Activated naive CD8-positive, alpha-beta T cell treated with anti-CD3 and anti-CD28 coated beads for 36 hours (primary cell): ENCODE results near the gene GAD1. TPM values are rescaled to one million over a fixed set of nuclear protein-coding genes. Genes with fewer than 3 reads are reported as not detected.

Experiments
- DNase-seq: peaks from one replicate; pipeline ENCODE4 v3.0.0; 2021
- H3K27ac Mint-ChIP-seq: one replicate; pipeline ENCODE4 v1.8.0; 2022; ENCODE audit warnings: mild to moderate bottlenecking, moderate library complexity, mixed read lengths
- H3K27me3 Mint-ChIP-seq: one replicate; pipeline ENCODE4 v1.8.0; 2022; ENCODE audit warnings: mild to moderate bottlenecking, mixed read lengths
- H3K36me3 Mint-ChIP-seq: one replicate; pipeline ENCODE4 v1.8.0; 2021; ENCODE audit warnings: mild to moderate bottlenecking, mixed read lengths
- H3K4me1 Mint-ChIP-seq: one replicate; pipeline ENCODE4 v1.8.0; 2021; ENCODE audit warnings: mixed read lengths
- H3K4me3 Mint-ChIP-seq: one replicate; pipeline ENCODE4 v1.8.0; 2022; ENCODE audit warnings: mild to moderate bottlenecking, moderate library complexity, mixed read lengths
- H3K9me3 Mint-ChIP-seq: one replicate; pipeline ENCODE4 v1.8.0; 2022; ENCODE audit warnings: mixed read lengths
- total RNA-seq, 2 experiments: library from RNA; stranded (reverse); gene quantifications; one replicate each; pipeline ENCODE4 v1.2.3, GENCODE V29; 2021

Gene GAD1
- total RNA-seq, 2 experiments from 2014 or later, result 0.74 to 1.0 TPM

DNA sequence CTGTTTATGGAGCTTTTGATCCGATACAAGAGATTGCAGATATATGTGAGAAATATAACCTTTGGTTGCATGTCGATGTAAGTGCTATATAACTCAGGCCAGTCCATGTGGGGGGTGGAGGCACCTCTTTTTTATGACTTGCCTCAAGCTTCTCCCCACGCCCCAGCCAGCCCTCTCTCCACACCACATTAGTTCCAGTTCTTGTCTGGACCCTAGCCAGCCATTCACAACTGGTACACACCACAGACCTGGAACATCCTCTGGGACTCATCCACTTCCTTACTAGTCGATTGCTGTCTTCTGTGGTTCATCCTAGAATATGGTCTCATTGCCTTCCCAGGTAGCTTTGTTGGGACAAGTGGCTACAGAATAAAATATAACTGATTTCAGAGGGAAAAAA lies 31.0 kb downstream of the GAD1 start:
- Mint-ChIP-seq H3K36me3 (no peaks in the 10 kb centered on the region), H3K4me3 (no peak overlapping the region), H3K4me1 (peaks cover 16% of the 10 kb centered on the region), H3K9me3 (no peaks in the 10 kb centered on the region), H3K27me3 (peaks cover 4% of the 10 kb centered on the region), H3K27ac (no peak overlapping the region)
- DNase-seq, result no peak

DNA sequence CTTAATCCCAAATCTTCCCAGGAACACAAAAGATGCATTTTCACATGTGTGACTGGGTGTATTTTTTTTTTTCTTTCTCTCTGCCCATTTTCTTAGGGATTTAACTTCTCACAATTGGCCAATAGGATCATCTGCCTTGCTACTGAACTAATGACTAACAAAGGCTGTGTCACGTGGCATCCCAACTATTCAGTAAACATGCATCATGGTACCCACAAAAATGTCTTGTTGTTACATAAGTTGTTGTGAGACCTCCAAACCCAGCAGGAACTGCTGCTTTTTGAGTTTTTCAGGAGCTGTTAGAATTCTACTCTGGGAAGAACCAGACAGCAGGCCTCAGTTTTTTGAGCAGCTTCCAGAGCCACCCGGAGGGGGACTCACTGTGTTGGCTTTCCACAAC lies 31.9 kb downstream of the GAD1 start:
- H3K27me3 Mint-ChIP-seq, result peaks cover 4% of the 10 kb centered on the region
- peaks cover 8% of the 10 kb centered on the region for H3K4me1 Mint-ChIP-seq
- H3K4me3 Mint-ChIP-seq, result no peak overlapping the region
- H3K27ac Mint-ChIP-seq, result no peak overlapping the region
- H3K36me3 Mint-ChIP-seq, result no peaks in the 10 kb centered on the region
- H3K9me3 Mint-ChIP-seq, result no peaks in the 10 kb centered on the region
- DNase-seq, result no peak

DNA sequence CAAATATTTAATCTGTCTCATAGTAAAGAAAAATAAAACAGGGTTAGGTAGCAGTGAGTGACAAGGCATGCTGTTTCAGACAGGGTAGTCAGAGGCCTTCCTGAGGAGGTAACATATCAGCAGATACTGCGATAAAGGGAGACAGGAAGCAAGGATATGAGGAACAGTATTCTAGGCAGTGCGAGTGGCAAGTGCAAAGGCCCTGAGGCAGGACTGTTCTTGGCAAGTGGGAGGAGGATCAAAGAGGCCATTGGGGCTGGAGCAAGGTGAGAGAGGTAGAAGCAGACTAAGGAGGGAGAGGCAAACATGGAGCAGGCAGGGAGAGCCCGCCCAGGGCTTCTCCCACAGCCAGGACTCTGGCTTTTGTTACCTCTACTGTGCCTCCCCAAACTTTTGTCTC lies 33.6 kb downstream of the GAD1 start:
- Mint-ChIP-seq H3K9me3 (no peaks in the 10 kb centered on the region), H3K27ac (no peak overlapping the region), H3K4me3 (no peak overlapping the region), H3K27me3 (peaks cover 4% of the 10 kb centered on the region), H3K4me1 (no peaks in the 10 kb centered on the region), H3K36me3 (no peaks in the 10 kb centered on the region)
- no peak for DNase-seq

DNA sequence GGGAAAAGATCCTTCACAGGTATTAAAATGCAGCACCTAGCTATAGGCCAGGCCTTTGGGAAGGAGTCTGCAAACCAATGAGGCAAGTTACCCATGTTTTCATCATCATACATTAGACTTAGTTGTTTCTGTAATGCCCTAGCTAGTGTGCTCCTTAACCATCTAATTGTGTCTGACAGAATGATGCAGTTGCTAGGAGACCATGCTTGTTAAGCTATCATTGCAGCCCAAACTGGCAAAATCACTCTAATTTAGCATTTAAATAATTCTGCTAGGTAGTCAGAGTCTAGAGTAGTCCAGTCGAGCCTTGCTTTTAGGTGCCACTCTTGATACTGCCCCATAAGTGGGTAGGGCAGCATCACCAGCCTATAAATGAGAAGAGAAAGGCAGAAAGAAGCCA lies 34.9 kb downstream of the GAD1 start:
- Mint-ChIP-seq H3K27me3 (no peaks in the 10 kb centered on the region), H3K36me3 (no peaks in the 10 kb centered on the region), H3K4me1 (no peaks in the 10 kb centered on the region), H3K27ac (no peak overlapping the region), H3K4me3 (no peak overlapping the region), H3K9me3 (no peaks in the 10 kb centered on the region)
- DNase-seq, result no peak

DNA sequence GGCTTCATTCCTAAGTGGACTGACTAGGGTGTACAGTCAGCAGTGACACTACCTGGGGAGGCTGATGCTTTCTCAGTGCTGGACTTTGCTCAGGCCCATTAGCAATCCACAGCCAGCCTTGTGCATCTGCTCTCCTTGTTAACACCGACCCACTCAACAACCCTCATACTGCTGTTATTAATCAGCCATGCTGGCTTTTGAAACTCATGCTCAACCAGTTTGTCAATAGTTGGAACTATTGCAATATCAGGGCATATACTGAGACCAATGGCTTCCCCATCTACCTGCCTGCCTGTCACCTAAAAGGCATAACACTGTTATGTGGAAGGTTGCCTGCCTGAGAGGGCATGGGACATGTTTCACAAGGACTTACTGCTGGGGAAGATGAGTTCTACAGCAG lies 39.4 kb downstream of the GAD1 start:
- no peaks in the 10 kb centered on the region for H3K4me1 Mint-ChIP-seq

DNA sequence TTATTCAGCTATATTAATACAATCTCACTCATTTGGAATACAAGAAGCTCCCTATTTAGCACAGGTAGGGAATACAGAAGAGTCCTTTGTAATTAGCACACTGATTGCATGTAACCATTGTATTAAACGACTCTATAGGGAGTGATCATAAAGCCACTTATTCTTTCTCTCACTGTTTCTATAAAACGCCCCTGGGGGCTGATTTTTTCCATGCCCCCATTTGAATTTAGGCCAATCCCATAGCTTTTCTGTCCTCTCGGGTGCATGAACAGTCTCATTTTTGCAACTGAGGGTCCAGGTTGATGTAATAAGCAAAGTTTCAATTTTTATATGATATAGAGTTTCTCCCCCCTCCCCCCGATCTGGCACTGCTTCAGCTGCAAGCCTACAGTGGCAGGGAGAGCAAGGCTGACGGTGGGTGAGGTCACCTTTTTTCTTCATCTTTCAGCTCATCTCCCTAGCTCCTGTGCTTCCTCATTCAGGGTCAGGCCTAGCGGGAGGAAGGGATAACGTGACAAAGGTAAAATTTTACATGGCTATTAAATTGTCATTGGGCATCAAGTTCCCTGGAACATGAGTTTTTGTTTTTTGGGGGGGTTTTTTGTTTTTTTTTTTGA lies 45.7 kb downstream of the GAD1 start:
- Mint-ChIP-seq H3K4me1 (no peaks in the 10 kb centered on the region), H3K4me3 (no peak overlapping the region), H3K27ac (no peak overlapping the region), H3K27me3 (no peaks in the 10 kb centered on the region), H3K9me3 (no peaks in the 10 kb centered on the region), H3K36me3 (no peaks in the 10 kb centered on the region)
- DNase-seq, result no peak

More for the DNA sequence above, 39.4 kb downstream of the GAD1 start:
- Mint-ChIP-seq H3K9me3 (no peaks in the 10 kb centered on the region), H3K27me3 (no peaks in the 10 kb centered on the region), H3K36me3 (no peaks in the 10 kb centered on the region), H3K4me3 (no peak overlapping the region), H3K27ac (no peak overlapping the region)
- DNase-seq, result no peak

DNA sequence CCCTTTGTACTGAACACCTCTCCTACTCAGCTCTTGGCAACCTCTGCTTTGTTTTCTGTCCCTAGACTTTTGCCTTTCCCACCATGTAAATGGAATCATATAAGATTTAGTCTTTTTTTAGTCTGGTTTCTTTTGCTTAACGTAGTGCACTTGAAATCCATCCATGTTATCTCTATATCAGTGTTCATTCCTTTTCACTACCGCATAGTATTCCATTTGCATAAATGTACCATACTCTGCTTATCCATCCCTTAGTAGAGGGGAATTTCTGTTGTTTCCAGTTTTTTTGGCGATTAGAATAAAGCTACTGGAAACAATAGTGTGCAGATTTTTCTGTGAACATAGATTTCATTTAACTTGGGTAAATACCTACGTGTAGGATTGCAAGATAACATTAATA lies 46.4 kb downstream of the GAD1 start:
- H3K27ac Mint-ChIP-seq, result no peak overlapping the region
- no peaks in the 10 kb centered on the region for H3K4me1 Mint-ChIP-seq
- DNase-seq, result no peak
- no peak overlapping the region for H3K4me3 Mint-ChIP-seq
- peaks cover under 1% of the 10 kb centered on the region for H3K27me3 Mint-ChIP-seq
- no peaks in the 10 kb centered on the region for H3K9me3 Mint-ChIP-seq
- H3K36me3 Mint-ChIP-seq, result no peaks in the 10 kb centered on the region

DNA sequence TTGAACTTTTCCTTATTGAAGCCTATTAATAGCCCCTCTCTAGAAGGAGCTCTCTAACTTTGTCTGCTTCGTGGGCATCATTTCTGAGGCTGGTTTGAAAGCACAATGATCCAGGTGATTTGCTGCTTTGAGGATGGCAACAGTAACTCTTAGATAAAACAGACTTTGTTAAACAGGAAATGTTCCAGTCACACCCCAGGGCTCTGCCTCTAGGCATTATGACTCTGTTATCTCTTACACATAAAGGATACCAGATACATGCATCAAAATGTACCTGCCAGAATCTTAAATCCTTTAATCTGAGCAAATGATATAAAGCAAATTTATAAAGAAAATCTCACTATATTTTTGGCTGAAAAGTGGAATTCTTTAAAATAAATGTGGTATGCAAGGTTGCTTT lies 52.3 kb downstream of the GAD1 start:
- Mint-ChIP-seq H3K4me1 (peaks cover 9% of the 10 kb centered on the region), H3K27ac (no peak overlapping the region), H3K9me3 (no peaks in the 10 kb centered on the region), H3K4me3 (no peak overlapping the region), H3K27me3 (peaks cover 13% of the 10 kb centered on the region), H3K36me3 (no peaks in the 10 kb centered on the region)
- no peak for DNase-seq

DNA sequence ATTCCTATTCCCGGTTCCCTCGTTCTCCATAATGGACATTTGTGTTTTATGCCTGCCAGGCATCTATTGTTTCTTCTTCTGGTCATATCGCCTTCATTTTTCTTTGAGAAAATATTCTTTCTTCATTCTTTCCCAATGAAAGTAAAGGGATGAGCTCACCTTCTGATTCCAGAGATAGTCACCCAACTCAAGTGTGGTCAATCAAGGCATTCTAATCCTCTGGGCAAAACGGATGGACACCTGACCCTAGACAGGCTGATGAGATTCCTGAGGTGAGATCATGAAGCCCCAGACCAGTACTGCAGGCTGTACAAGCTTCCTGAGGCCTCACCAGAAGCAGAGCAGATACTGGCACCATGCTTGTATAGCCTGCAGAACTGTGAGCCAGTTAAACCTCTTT lies 52.8 kb downstream of the GAD1 start:
- H3K4me1 Mint-ChIP-seq, result peaks cover 9% of the 10 kb centered on the region
- no peak overlapping the region for H3K27ac Mint-ChIP-seq
- H3K36me3 Mint-ChIP-seq, result no peaks in the 10 kb centered on the region
- H3K9me3 Mint-ChIP-seq, result no peaks in the 10 kb centered on the region
- DNase-seq, result no peak
- H3K27me3 Mint-ChIP-seq, result peaks cover 13% of the 10 kb centered on the region
- H3K4me3 Mint-ChIP-seq, result no peak overlapping the region

DNA sequence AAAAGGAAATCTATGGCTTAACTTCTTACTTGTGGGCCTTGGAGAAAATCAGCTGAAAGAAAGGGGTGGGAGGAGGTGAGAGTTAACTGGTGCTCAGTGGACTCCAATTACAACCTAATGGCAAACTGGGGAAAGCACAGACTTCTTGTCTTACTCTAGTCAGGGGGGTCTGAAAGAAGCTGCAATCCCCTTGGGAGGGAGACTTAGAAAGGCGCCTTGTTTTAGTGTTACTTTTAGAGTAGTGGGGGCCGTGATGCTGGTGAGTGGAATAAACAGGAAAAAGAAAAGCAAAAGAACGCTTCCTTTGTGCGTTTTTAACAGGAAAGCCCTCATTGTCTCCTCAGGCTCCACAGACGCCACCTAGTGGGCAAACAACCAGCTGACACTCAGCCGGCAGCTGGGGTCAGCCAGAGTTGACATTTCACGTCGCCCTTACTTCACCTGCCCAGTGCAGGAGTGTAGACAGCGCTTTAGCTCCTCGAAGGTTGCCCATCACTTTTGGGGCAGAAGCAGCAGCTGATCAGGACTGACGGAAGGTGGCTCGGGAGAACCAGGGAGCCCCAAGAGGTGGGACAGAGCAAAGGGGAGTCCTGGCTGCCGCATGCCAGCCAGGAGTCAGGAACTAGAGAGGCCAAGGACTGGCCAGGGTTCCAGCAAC lies 56.5 kb downstream of the GAD1 start:
- DNase-seq, result peak; percentile 72
- H3K27ac Mint-ChIP-seq, result peak overlapping the region; percentile 39
- no peaks in the 10 kb centered on the region for H3K9me3 Mint-ChIP-seq
- H3K4me1 Mint-ChIP-seq, result peaks cover 10% of the 10 kb centered on the region
- H3K36me3 Mint-ChIP-seq, result no peaks in the 10 kb centered on the region
- H3K27me3 Mint-ChIP-seq, result peaks cover 11% of the 10 kb centered on the region
- peak overlapping the region; percentile 77 for H3K4me3 Mint-ChIP-seq

DNA sequence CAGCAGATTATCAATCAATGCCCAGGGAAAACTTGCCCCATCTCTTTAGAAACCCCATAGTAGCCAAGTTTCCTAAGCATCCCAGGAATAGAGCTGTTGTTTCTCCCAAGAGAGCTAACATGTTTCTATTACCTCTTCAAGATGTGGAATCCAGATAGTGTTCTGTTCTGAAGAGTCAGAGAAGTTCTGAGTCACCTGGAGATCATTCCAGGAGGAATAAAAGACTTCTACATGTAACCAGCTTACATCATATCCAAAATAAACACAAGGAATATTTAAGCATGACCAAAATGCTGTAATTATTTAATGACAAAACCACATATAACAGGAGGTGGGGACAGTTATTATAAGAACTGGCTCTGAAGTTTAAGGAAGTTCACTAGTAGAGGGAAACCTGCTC lies 61.4 kb downstream of the GAD1 start:
- H3K4me1 Mint-ChIP-seq, result peaks cover 8% of the 10 kb centered on the region
- DNase-seq, result no peak
- H3K9me3 Mint-ChIP-seq, result no peaks in the 10 kb centered on the region
- H3K27me3 Mint-ChIP-seq, result peaks cover 4% of the 10 kb centered on the region
- H3K36me3 Mint-ChIP-seq, result no peaks in the 10 kb centered on the region
- H3K4me3 Mint-ChIP-seq, result no peak overlapping the region
- H3K27ac Mint-ChIP-seq, result no peak overlapping the region

DNA sequence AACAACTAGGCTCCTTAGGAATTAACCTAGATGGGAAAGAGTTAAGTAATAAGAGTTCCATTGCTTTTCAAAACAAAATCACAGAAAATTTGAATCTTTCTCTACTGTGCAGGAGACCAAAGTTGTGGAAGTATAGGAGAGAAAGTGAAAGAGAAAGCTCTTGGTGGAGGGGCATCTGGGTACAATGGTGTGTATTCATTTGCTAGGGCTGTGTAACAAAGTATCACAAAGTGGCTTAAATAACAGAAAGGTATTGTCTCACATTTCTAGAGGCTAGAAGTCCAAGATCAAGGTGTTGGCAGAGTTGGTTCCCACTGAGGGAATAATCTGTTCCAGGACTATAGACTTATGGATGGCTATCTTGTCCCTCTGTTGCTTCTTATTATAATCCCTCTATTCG lies 61.8 kb downstream of the GAD1 start:
- Mint-ChIP-seq H3K27me3 (peaks cover 4% of the 10 kb centered on the region), H3K4me1 (peaks cover 4% of the 10 kb centered on the region), H3K27ac (no peak overlapping the region), H3K9me3 (no peaks in the 10 kb centered on the region), H3K36me3 (no peaks in the 10 kb centered on the region), H3K4me3 (no peak overlapping the region)
- DNase-seq, result no peak

DNA sequence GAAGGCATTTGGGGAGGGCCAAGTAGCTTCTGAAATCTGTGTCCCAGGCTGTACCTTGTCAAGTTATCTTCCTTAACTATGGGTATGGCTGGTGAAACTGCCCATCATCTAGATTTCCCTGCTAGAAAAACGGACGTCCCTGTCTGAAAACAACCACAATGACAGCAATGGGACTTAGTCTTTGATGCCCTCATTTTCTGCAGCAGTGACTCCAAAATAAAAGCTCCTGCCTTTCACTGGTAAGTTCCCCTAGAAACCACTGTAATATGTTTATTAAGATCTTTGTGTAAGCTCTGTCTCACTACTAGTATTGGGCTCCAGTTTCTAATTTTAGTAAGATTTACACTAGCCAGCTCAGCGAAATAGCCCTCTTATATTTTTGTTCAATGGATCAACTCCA lies 65.2 kb downstream of the GAD1 start:
- H3K9me3 Mint-ChIP-seq, result no peaks in the 10 kb centered on the region
- no peak overlapping the region for H3K4me3 Mint-ChIP-seq
- no peaks in the 10 kb centered on the region for H3K36me3 Mint-ChIP-seq
- H3K27me3 Mint-ChIP-seq, result peaks cover 8% of the 10 kb centered on the region
- no peak overlapping the region for H3K27ac Mint-ChIP-seq
- H3K4me1 Mint-ChIP-seq, result peaks cover 4% of the 10 kb centered on the region
- DNase-seq, result no peak

DNA sequence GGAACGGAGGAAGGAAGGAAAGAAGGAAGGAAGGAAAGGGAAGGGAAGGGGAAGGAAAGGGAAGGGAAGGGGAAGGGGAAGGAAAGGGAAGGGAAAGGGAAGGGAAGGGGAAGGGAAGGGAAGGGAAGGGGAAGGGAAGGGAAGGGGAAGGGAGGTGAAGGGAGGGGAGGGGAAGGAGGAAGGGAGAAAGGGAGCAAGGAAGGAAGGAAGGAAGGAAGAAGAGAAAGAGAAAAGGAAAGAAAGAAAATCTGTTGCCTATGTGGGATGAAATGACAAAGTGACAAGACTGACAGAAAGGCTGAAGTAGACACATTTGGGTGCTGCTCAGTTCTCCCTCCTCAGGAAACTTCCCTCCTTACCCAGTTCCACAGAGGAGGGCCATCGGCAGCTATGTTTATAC lies 66.1 kb downstream of the GAD1 start:
- no peaks in the 10 kb centered on the region for H3K36me3 Mint-ChIP-seq

DNA sequence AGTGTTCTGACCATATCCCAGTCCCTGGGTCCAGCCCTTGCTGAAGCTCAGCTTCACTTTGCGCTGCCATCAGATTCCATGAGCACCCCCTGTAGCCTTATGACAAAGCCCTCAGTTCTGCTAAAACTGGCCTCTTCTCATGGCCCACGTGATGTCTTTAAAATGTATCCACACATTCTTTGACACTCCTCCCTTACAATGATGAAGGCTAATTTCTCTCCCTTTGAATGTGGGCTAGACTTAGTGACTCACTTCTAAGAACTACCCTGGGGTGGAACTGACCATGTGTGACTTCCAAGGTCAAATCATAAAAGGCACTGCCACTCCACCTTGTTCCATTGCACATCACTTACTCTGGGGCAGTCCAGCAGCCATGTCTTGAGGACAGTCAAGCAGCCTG lies 67.0 kb downstream of the GAD1 start:
- Mint-ChIP-seq H3K27me3 (peaks cover 8% of the 10 kb centered on the region), H3K9me3 (no peaks in the 10 kb centered on the region), H3K27ac (no peak overlapping the region), H3K36me3 (no peaks in the 10 kb centered on the region), H3K4me3 (no peak overlapping the region), H3K4me1 (no peaks in the 10 kb centered on the region)
- no peak for DNase-seq

More for the DNA sequence above, 66.1 kb downstream of the GAD1 start:
- Mint-ChIP-seq H3K4me3 (no peak overlapping the region), H3K9me3 (no peaks in the 10 kb centered on the region), H3K27me3 (peaks cover 8% of the 10 kb centered on the region), H3K4me1 (peaks cover 4% of the 10 kb centered on the region), H3K27ac (no peak overlapping the region)
- no peak for DNase-seq

DNA sequence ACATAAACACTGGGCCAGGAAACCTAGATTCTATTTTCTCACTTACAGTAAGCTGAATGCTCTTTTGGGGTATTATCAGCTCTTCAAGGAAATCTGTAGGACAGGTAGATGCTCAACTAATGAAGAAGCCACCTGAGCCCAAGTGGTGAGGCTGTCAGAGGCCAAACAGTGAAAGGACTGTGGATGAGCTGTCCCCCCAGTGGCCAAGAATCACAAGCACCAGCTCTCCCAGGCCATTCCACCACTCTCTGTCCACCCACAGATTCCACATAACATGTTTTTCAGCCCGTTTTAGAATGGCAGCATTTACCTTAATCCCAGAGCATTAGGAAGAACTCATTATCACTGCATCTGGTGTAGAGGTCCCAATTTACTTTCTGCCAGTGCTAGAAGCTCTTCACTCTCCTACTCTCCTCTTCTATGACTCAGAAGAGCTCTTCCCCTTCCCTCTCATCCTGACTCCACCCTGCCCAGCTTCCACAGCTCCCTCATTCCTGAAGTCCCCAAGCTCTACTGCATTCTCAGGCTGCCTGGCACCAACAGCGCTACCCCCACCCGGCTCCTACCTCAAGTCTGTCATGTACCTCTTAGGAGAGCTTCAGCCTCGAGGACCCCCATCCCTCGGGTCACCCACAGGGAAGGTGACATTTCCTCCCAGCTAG lies 68.6 kb downstream of the GAD1 start:
- Mint-ChIP-seq H3K27me3 (peaks cover 14% of the 10 kb centered on the region), H3K4me1 (no peaks in the 10 kb centered on the region), H3K27ac (no peak overlapping the region), H3K36me3 (no peaks in the 10 kb centered on the region), H3K4me3 (no peak overlapping the region), H3K9me3 (no peaks in the 10 kb centered on the region)
- no peak for DNase-seq
